Tibial nerve (tissue), 4 donors: ENCODE results near the gene LRFN2. TPM values are rescaled to one million over a fixed set of nuclear protein-coding genes. Genes with fewer than 3 reads are reported as not detected.

Experiments used
- DNase-seq, 2 donors: peaks; one replicate each; pipeline ENCODE4 v3.0.0-alpha.2; 2019; ENCODE audit warnings: low spot score in 2 of 2
- H3K27ac ChIP-seq, 4 donors: fragments of 200-600 bp; sonication (generic) in 3 of 4; one replicate each; pipeline ENCODE4 v1.5.1; 2017 to 2019; ENCODE audit warnings: mild to moderate bottlenecking in 1 of 4
- H3K27me3 ChIP-seq, 2 donors: fragments of 200-600 bp; sonication (generic) in 1 of 2; one replicate each; pipeline versions ENCODE4 v1.5.1 to v1.6.0; 2017 to 2019
- H3K36me3 ChIP-seq, 3 donors: fragments of 200-600 bp; sonication (generic); one replicate each; pipeline ENCODE4 v1.5.1; 2018 to 2019
- H3K4me1 ChIP-seq, 4 donors: fragments of 200-600 bp; sonication (generic) in 3 of 4; one replicate each; pipeline ENCODE4 v1.5.1; 2017 to 2019
- H3K4me3 ChIP-seq, 4 donors: fragments of 200-600 bp; sonication (generic) in 3 of 4; one replicate each; pipeline ENCODE4 v1.5.1; 2017 to 2019; ENCODE audit warnings: mild to moderate bottlenecking in 1 of 4, moderate library complexity in 1 of 4
- H3K9me3 ChIP-seq, 4 donors: fragments of 200-600 bp; sonication (generic) in 3 of 4; one replicate each; pipeline ENCODE4 v1.5.1; 2017 to 2019
- EP300 ChIP-seq, 2 donors: sonication (generic); formaldehyde crosslinking; IDR thresholded peaks; one replicate each; pipeline ENCODE4 v1.6.1; 2017; ENCODE audit warnings: antibody characterized with exemption in 2 of 2, mild to moderate bottlenecking in 1 of 2
- POLR2A ChIP-seq, 2 donors: fragments of 450-650 bp; IDR thresholded peaks; one replicate each; pipeline ENCODE4 v1.6.1; 2017; ENCODE audit warnings: antibody characterized with exemption in 2 of 2, mild to moderate bottlenecking in 2 of 2, moderate library complexity in 2 of 2
- WGBS, 2 donors: methylation state at CpG; one replicate each; pipeline ENCODE4 v1.1.5; 2018; 5-methylcytosine and 5-hydroxymethylcytosine counted together
- total RNA-seq, 4 donors: library from RNA; depleted of rRNA; stranded (reverse); fragments of >200 nt; gene quantifications; one replicate each; pipeline ENCODE4 v1.1.0, GENCODE V29; 2016
- TF ChIP-seq, protein P1 (sequence below), 5 experiments: fragments of 200-600 bp in 3 of 5; fragments of 450-650 bp in 2 of 5; sonication (generic) in 3 of 5; IDR thresholded peaks; one replicate each; pipeline ENCODE4 v1.5.1; 2016 to 2019; ENCODE audit warnings: antibody characterized with exemption in 5 of 5, mild to moderate bottlenecking in 3 of 5, moderate library complexity in 2 of 5

The LRFN2 gene
- total RNA-seq, 4 donors from 2014 or later, result not detected

DNA sequence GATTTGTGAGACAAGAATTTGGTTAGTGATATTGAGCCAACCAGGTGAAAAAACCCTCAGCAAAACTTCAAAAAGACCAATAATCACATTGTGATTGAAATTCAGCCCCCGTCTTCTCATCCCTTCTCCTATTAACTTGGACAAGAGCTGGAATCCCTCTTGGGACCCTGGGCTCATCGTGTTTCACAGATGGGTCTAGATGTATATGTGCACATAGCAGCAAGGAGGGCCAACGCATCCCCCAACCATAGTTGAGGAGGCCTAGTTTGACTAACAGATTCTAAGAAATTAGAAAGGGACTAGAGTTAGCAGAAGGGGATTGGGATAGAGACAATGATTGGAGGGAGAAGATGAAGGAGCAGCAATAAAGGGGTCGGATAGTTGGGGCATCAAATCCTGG, 19.8 kb upstream of the LRFN2 start:
- H3K36me3 ChIP-seq, result no peaks in the 10 kb centered on the region
- TF ChIP-seq EP300 (IDR thresholded peaks at IDR 0.05) (no peak), POLR2A (IDR thresholded peaks at IDR 0.05) (no peak)
- TF ChIP-seq, protein P1, sequence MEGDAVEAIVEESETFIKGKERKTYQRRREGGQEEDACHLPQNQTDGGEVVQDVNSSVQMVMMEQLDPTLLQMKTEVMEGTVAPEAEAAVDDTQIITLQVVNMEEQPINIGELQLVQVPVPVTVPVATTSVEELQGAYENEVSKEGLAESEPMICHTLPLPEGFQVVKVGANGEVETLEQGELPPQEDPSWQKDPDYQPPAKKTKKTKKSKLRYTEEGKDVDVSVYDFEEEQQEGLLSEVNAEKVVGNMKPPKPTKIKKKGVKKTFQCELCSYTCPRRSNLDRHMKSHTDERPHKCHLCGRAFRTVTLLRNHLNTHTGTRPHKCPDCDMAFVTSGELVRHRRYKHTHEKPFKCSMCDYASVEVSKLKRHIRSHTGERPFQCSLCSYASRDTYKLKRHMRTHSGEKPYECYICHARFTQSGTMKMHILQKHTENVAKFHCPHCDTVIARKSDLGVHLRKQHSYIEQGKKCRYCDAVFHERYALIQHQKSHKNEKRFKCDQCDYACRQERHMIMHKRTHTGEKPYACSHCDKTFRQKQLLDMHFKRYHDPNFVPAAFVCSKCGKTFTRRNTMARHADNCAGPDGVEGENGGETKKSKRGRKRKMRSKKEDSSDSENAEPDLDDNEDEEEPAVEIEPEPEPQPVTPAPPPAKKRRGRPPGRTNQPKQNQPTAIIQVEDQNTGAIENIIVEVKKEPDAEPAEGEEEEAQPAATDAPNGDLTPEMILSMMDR (IDR thresholded peaks at IDR 0.05), result no peak
- H3K27ac ChIP-seq, result no peak overlapping the region
- no peak overlapping the region for H3K4me3 ChIP-seq
- no peaks in the 10 kb centered on the region for H3K9me3 ChIP-seq
- DNase-seq, result no peak
- no peaks in the 10 kb centered on the region for H3K4me1 ChIP-seq
- H3K27me3 ChIP-seq, result peaks cover 0 to 12% of the 10 kb centered on the region in 2 donors
- WGBS, 2 donors, result 69 to 78% methylated on average over 4 of the region's 4 CpGs

DNA sequence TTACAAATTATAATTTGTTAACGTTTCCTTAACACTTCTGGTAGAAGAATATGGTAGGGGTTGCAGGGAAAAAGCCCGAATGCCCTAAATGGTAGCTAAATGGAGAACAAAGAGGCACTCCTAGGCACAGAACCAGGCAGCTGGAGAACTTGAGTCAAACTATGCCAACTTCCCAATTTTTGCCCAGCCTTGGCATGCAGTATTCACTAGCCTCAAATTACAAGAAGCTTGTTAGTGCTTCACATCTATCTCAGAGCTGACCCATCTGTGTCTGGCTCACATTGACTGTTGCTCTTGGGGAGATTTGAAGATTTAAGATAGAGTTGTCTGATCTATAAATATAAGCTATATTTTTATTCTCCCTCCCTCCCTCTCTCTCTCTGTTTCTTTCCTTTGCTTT, 19.4 kb upstream of the LRFN2 start:
- Histone ChIP-seq H3K9me3 (no peaks in the 10 kb centered on the region), H3K36me3 (no peaks in the 10 kb centered on the region), H3K4me3 (no peak overlapping the region), H3K27ac (no peak overlapping the region), H3K27me3 (peaks cover 0 to 12% of the 10 kb centered on the region in 2 donors), H3K4me1 (no peaks in the 10 kb centered on the region)
- no peak for DNase-seq
- 79 to 80% methylated on average over 2 of the region's 2 CpGs for WGBS, 2 donors
- TF ChIP-seq EP300 (IDR thresholded peaks at IDR 0.05), result no peak
- TF ChIP-seq POLR2A (IDR thresholded peaks at IDR 0.05), result no peak
- TF ChIP-seq, protein P1 (IDR thresholded peaks at IDR 0.05), result no peak

DNA sequence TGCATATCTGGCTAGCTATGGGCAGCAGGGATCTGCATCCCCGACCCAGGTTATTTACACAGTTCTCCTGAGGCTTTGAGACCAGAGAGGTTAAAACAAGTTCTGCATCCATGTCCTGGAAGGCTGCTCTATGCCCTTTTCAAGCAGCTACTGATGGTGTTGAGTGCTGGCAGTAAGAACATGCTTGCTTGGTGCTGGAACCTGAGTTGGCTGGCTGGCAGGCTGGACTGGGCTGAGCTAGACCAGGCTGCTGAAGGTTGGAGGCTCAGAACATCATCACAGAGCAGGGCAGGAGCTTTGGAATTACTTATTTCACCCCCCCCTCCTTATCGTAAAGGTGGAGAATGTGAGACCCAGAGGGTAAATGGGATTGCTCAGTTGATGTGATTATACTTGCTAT, 16.9 kb upstream of the LRFN2 start:
- Histone ChIP-seq H3K4me3 (no peak overlapping the region), H3K9me3 (no peaks in the 10 kb centered on the region), H3K4me1 (no peaks in the 10 kb centered on the region), H3K27me3 (peaks cover 0 to 33% of the 10 kb centered on the region in 2 donors), H3K36me3 (no peaks in the 10 kb centered on the region), H3K27ac (no peak overlapping the region)
- TF ChIP-seq, protein P1 (IDR thresholded peaks at IDR 0.05), result no peak
- TF ChIP-seq POLR2A (IDR thresholded peaks at IDR 0.05), result no peak
- TF ChIP-seq EP300 (IDR thresholded peaks at IDR 0.05), result no peak
- WGBS, 2 donors, result 75 to 87% methylated on average over 2 of the region's 2 CpGs
- DNase-seq, result no peak

DNA sequence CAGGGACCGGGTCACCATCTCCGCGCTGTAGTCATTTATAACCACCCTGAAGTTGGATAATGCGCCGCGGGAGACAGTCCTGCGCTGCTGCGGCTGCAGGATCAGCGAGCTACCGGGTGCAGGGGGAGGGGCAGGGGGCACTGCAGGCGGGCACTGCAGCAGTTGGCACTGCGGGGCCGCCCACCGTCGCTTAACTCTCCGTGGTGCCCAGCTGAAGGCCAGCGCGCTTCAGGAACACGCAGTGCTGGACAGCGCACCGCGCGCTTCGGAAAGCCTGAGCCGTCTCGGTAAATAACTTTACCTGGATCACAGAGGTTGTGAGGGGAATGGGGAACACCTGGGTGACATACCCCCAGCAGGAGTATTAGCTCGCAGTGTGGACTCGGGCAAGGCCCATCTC, 12.4 kb upstream of the LRFN2 start:
- Histone ChIP-seq H3K4me1 (no peaks in the 10 kb centered on the region), H3K27ac (no peak overlapping the region), H3K27me3 (peaks cover 0 to 58% of the 10 kb centered on the region in 2 donors), H3K4me3 (no peak overlapping the region), H3K36me3 (no peaks in the 10 kb centered on the region), H3K9me3 (no peaks in the 10 kb centered on the region)
- DNase-seq, result no peak
- no peak for TF ChIP-seq POLR2A (IDR thresholded peaks at IDR 0.05)
- TF ChIP-seq EP300 (IDR thresholded peaks at IDR 0.05), result no peak
- TF ChIP-seq, protein P1 (IDR thresholded peaks at IDR 0.05), result no peak
- 14 to 49% methylated on average over 5 to 28 of the region's 28 CpGs for WGBS, 2 donors

DNA sequence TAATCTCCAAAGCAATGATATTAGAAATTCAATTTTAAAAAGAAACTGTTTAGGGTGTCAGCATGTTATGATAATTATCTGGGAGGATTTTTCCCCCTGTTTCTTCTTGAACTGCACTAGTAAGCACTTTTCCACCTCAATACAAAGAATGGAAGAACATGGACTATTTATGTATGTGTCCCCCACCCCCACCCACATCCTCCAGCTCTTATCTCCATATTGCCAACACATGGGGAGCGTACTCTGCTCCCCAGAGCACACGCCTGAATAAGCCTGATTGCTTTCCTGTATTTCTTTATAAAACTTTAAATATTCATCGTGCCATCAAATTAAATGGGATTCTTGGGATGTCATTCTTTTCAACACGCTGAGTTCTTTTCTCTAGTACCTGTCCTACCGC, 11.4 kb upstream of the LRFN2 start:
- Histone ChIP-seq H3K27ac (no peak overlapping the region), H3K4me3 (no peak overlapping the region), H3K9me3 (no peaks in the 10 kb centered on the region), H3K27me3 (peaks cover 0 to 56% of the 10 kb centered on the region in 2 donors), H3K36me3 (no peaks in the 10 kb centered on the region), H3K4me1 (no peaks in the 10 kb centered on the region)
- WGBS, 2 donors, result 76 to 80% methylated on average over 5 of the region's 5 CpGs
- no peak for DNase-seq
- TF ChIP-seq POLR2A (IDR thresholded peaks at IDR 0.05) (no peak), EP300 (IDR thresholded peaks at IDR 0.05) (no peak)
- TF ChIP-seq, protein P1 (IDR thresholded peaks at IDR 0.05), result no peak
